A673 (cell line): ENCODE measurements around the gene GCAT. TPM values are rescaled to one million over a fixed set of nuclear protein-coding genes. Genes with fewer than 3 reads are reported as not detected.

Experiments used
- BruUV-seq: library from RNA; stranded (reverse); fragments of 400-500 nt; replicated peaks from 2 replicates; lab custom pipeline; 2021; lab: Mats Ljungman, UMichigan
- CTCF ChIA-PET: fragments of 300-600 bp; sonication (Branson Sonifier 250); formaldehyde crosslinking; loops from one replicate; lab custom pipeline; 2022; ENCODE audit warnings: antibody characterized with exemption; lab: Charles Lee
- POLR2A ChIA-PET: fragments of 300-600 bp; sonication (Branson Sonifier 250); formaldehyde crosslinking; loops from one replicate; lab custom pipeline; 2022; ENCODE audit warnings: antibody characterized with exemption; ENCODE audit not compliant: low non-redundant PET; lab: Charles Lee
- DNase-seq: peaks from one replicate; pipeline ENCODE4 v3.0.0-alpha.2; 2015; ENCODE audit warnings: low spot score
- H3K27ac ChIP-seq: fragments of 200-600 bp; sonication (generic); 2 replicates; pipeline ENCODE4 v1.5.1; 2016; ENCODE audit warnings: mixed run types, low read depth, mild to moderate bottlenecking, mixed read lengths, antibody characterized with exemption, low read length; ENCODE audit not compliant: poor library complexity, severe bottlenecking
- H3K27me3 ChIP-seq: fragments of 200-600 bp; sonication (generic); replicated peaks from 2 replicates; pipeline ENCODE4 v1.6.1; 2017; ENCODE audit warnings: mixed run types, low read depth, mild to moderate bottlenecking, mixed read lengths, antibody characterized with exemption, low read length; ENCODE audit not compliant: insufficient read depth, poor library complexity
- H3K36me3 ChIP-seq: fragments of 200-600 bp; sonication (generic); 2 replicates; pipeline ENCODE4 v1.6.1; 2016; ENCODE audit warnings: mixed run types, mild to moderate bottlenecking, mixed read lengths, antibody characterized with exemption, low read length; ENCODE audit not compliant: insufficient read depth, poor library complexity, severe bottlenecking
- H3K4me1 ChIP-seq: fragments of 200-600 bp; sonication (generic); 2 replicates; pipeline ENCODE4 v1.6.1; 2017; ENCODE audit warnings: mixed run types, mild to moderate bottlenecking, mixed read lengths, antibody characterized with exemption, low read length; ENCODE audit not compliant: insufficient read depth, poor library complexity, severe bottlenecking
- H3K4me3 ChIP-seq: fragments of 200-600 bp; sonication (generic); 2 replicates; pipeline ENCODE4 v1.5.1; 2016; ENCODE audit warnings: low read depth, mixed run types, mild to moderate bottlenecking, mixed read lengths, low read length; ENCODE audit not compliant: poor library complexity, severe bottlenecking
- H3K9me3 ChIP-seq: fragments of 200-600 bp; sonication (generic); 2 replicates; pipeline ENCODE4 v1.6.1; 2016; ENCODE audit warnings: mixed run types, low read depth, mild to moderate bottlenecking, mixed read lengths, antibody characterized with exemption, low read length; ENCODE audit not compliant: poor library complexity, severe bottlenecking
- CTCF ChIP-seq: fragments of 300-800, 200-600 bp; sonication (generic); conservative IDR thresholded peaks from 2 replicates; pipeline ENCODE4 v1.5.1; 2017; ENCODE audit warnings: low read depth, mild to moderate bottlenecking, antibody characterized with exemption, low read length, moderate library complexity, mixed read lengths
- EZH2 ChIP-seq: fragments of 200-600 bp; sonication (generic); IDR thresholded peaks from 2 replicates; pipeline ENCODE4 v1.6.1; 2017; ENCODE audit warnings: borderline replicate concordance, low read depth, mild to moderate bottlenecking, mixed read lengths, antibody characterized with exemption, low read length; ENCODE audit not compliant: poor library complexity, severe bottlenecking
- intact Hi-C: fragments of 100-400 bp; cut with micrococcal nuclease; formaldehyde crosslinking; loops from one replicate; pipeline ENCODE4 v1.10.0; 2022; ENCODE audit not compliant: unreplicated experiment
- total RNA-seq: library from RNA; stranded (reverse); gene quantifications from 2 replicates; pipeline ENCODE4 v1.2.3, GENCODE V29; 2021

The GCAT gene
- total RNA-seq, 1 experiment from 2014 or later = 21.4 TPM

- BruUV-seq = no TSS peak
- Histone ChIP-seq H3K9me3 (no peaks in the 10 kb centered on the region), H3K27ac (peak overlapping the region; percentile 65), H3K36me3 (no peaks in the 10 kb centered on the region), H3K4me1 (peaks cover 31% of the 10 kb centered on the region), H3K27me3 (no peaks in the 10 kb centered on the region), H3K4me3 (peak overlapping the region; percentile 74)
- intact Hi-C loops = loop anchor here (5.0 kb wide), 1 partner anchor 125 kb away; the partner anchor contains the start of gene LGALS1
- DNase-seq = no peak
- POLR2A ChIA-PET = no interaction called here
- CTCF ChIA-PET = no interaction called here
- TF ChIP-seq EZH2 = no peak
- TF ChIP-seq CTCF = no peak
Observed at GRCh38 chr22:37801946-37802309, 5.8 kb upstream of the GCAT start.

- ChIA-PET CTCF (no interaction called here), POLR2A (interaction anchor here (0.7 kb wide), 1 partner anchor 127 kb away, joined by 3 read pairs; the partner anchor contains the start of gene LGALS1)
- TF ChIP-seq EZH2 (no peak), CTCF (no peak)
- H3K4me1 ChIP-seq = peaks cover 31% of the 10 kb centered on the region
- BruUV-seq = no TSS peak
- H3K27me3 ChIP-seq = no peaks in the 10 kb centered on the region
- H3K27ac ChIP-seq = peak overlapping the region; percentile 65
- intact Hi-C loops = loop anchor here (5.0 kb wide), 1 partner anchor 125 kb away; the partner anchor contains the start of gene LGALS1
- H3K9me3 ChIP-seq = no peaks in the 10 kb centered on the region
- peak; percentile 80 for DNase-seq
- peak overlapping the region; percentile 74 for H3K4me3 ChIP-seq
- H3K36me3 ChIP-seq = no peaks in the 10 kb centered on the region
Observed at GRCh38 chr22:37802310-37803194, 5.2 kb upstream of the GCAT start.

- intact Hi-C loops = loop anchor here (5.0 kb wide), 1 partner anchor 126 kb away; the partner anchor contains the start of gene LGALS1
- BruUV-seq = no TSS peak
- H3K27me3 ChIP-seq = no peaks in the 10 kb centered on the region
- no peak for DNase-seq
- TF ChIP-seq CTCF (no peak), EZH2 (no peak)
- ChIA-PET CTCF (no interaction called here), POLR2A (no interaction called here)
- H3K36me3 ChIP-seq = no peaks in the 10 kb centered on the region
- H3K4me1 ChIP-seq = peaks cover 31% of the 10 kb centered on the region
- H3K27ac ChIP-seq = peak overlapping the region; percentile 65
- H3K4me3 ChIP-seq = peak overlapping the region; percentile 74
- no peaks in the 10 kb centered on the region for H3K9me3 ChIP-seq
Observed at GRCh38 chr22:37803195-37803638, 4.5 kb upstream of the GCAT start.
